Neural progenitor cell (in vitro differentiated cells): ENCODE data around the gene ZDHHC7.

Experiments
- CTCF ChIP-seq: fragments of 200-600 bp; sonication (generic); IDR thresholded peaks from 2 replicates; pipeline ENCODE4 v1.5.1; 2017; ENCODE audit warnings: antibody characterized with exemption, mild to moderate bottlenecking
- EZH2 ChIP-seq: fragments of 200-600 bp; sonication (generic); IDR thresholded peaks from 2 replicates; pipeline ENCODE4 v1.6.1; 2017; ENCODE audit warnings: antibody characterized with exemption, mild to moderate bottlenecking, moderate library complexity
- EZH2phosphoT487 ChIP-seq: fragments of 200-600 bp; sonication (generic); IDR thresholded peaks from 2 replicates; pipeline ENCODE4 v1.6.1; 2017; ENCODE audit warnings: antibody characterized with exemption

DNA sequence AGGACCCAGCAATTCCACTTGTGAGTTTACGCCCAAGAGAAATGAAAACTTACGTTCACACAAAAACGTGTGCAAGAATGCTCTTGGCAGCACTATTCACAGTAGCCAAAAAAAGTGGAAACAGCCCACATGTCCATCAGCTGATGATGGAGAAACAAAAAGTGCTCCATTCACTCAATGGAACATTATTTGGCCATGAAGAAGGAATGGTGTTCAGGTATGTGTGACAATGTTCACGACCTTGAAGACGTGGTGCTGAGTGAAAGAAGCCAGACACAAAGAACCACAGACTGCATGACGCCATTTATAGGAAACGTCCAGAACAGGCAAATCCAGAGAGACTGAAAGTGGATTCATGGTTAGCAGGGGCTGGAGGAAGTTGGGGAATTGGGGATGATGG lies 84.9 kb downstream of the ZDHHC7 start:
- TF ChIP-seq EZH2phosphoT487 (no peak), CTCF (no peak), EZH2 (no peak)
